NCI-H460 (cell line): ENCODE data around the gene UBE2M. TPM values are rescaled to one million over a fixed set of nuclear protein-coding genes. Genes with fewer than 3 reads are reported as not detected.
"Not testable (repeated sequence)": the region's sequence is repeated elsewhere in the genome, so short reads cannot be mapped to it uniquely, and the experiment has no call there.

Experiments
- DNase-seq: peaks from one replicate; pipeline ENCODE4 v3.0.0-alpha.2; 2016; ENCODE audit warnings: low read depth; ENCODE audit errors: extremely low read depth
- total RNA-seq: library from RNA; depleted of rRNA; stranded (reverse); fragments of >200 nt; shearing (Covaris generic); gene quantifications from 2 replicates; pipeline ENCODE4 v1.2.3, GENCODE V29; 2014

Gene UBE2M
- total RNA-seq, 1 experiment from 2014 or later, result 90.5 TPM

GRCh38 chr19:58545286-58546018 is 13.0 kb downstream of the UBE2M start:
- no peak for DNase-seq

- peak; percentile 28 for DNase-seq
Observed at GRCh38 chr19:58544591-58545285, 13.7 kb downstream of the UBE2M start.

GRCh38 chr19:58543826-58544590 is 14.4 kb downstream of the UBE2M start, which contains the start of gene TRIM28:
Gene TRIM28, plus strand, starts transcription at chr19:58544064. Its CDS starts 694 bp downstream, at chr19:58544758.
- peak; percentile 97 for DNase-seq

GRCh38 chr19:58542641-58543372 is 15.6 kb downstream of the UBE2M start:
- DNase-seq, result not testable (repeated sequence)

- DNase-seq, result not testable (repeated sequence)
Observed at GRCh38 chr19:58539169-58539559, 19.2 kb downstream of the UBE2M start.

GRCh38 chr19:58538257-58539168 is 19.9 kb downstream of the UBE2M start:
- no peak for DNase-seq

- no peak for DNase-seq
Observed at GRCh38 chr19:58536852-58537798, 21.3 kb downstream of the UBE2M start.

- no peak for DNase-seq
Observed at GRCh38 chr19:58535857-58536256, 22.6 kb downstream of the UBE2M start.

- no peak for DNase-seq
Observed at GRCh38 chr19:58531034-58531840, 27.2 kb downstream of the UBE2M start.

GRCh38 chr19:58529405-58529804 is 29.0 kb downstream of the UBE2M start:
- DNase-seq, result no peak

GRCh38 chr19:58522709-58523108 is 35.7 kb downstream of the UBE2M start:
- no peak for DNase-seq

GRCh38 chr19:58521651-58522050 is 36.8 kb downstream of the UBE2M start:
- DNase-seq, result no peak

GRCh38 chr19:58520257-58520599 is 38.2 kb downstream of the UBE2M start:
- no peak for DNase-seq

- peak; percentile 90 for DNase-seq
Observed at GRCh38 chr19:58519355-58520256, 38.8 kb downstream of the UBE2M start, which contains the start of gene ZBTB45. Gene ZBTB45, minus strand, starts transcription at chr19:58519810. Its CDS starts 2,137 bp downstream, at chr19:58517673.

- peak; percentile 62 for DNase-seq
Observed at GRCh38 chr19:58519087-58519354, 39.4 kb downstream of the UBE2M start.

GRCh38 chr19:58518256-58519086 is 39.9 kb downstream of the UBE2M start:
- no peak for DNase-seq
